Mucosa of descending colon (tissue), 3 donors: ENCODE results near the gene CDC34. TPM values are rescaled to one million over a fixed set of nuclear protein-coding genes. Genes with fewer than 3 reads are reported as not detected.

ENCODE experiments used
- ATAC-seq: fragments of 200-7000 bp; cut with Tn5 transposase; one replicate; pipeline ENCODE4 v1.9.1; 2020; ENCODE audit warnings: mild to moderate bottlenecking, moderate library complexity
- DNase-seq, 3 donors: peaks; one replicate each; pipeline ENCODE4 v3.0.0-alpha.2; 2020
- H3K36me3 ChIP-seq: fragments of 200-600 bp; one replicate; pipeline ENCODE4 v1.8.0; 2021; ENCODE audit warnings: low read depth, mild to moderate bottlenecking
- H3K4me1 ChIP-seq: fragments of 200-600 bp; one replicate; pipeline ENCODE4 v1.8.0; 2021; ENCODE audit warnings: low read depth, mild to moderate bottlenecking
- H3K4me3 ChIP-seq: fragments of 200-600 bp; one replicate; pipeline ENCODE4 v1.8.0; 2021; ENCODE audit warnings: mild to moderate bottlenecking
- H3K9me3 ChIP-seq: fragments of 200-600 bp; one replicate; pipeline ENCODE4 v1.8.0; 2021; ENCODE audit warnings: mild to moderate bottlenecking
- intact Hi-C, 2 donors: fragments of 100-400 bp; cut with DNase I in 1 of 2; cut with micrococcal nuclease in 1 of 2; formaldehyde crosslinking; loops; one replicate each; pipeline versions ENCODE4 v1.11.0 to v1.11.1; 2022; cut with DNase I, micrococcal nuclease
- total RNA-seq, 3 donors: library from RNA; stranded (reverse); fragmentation: NEBNext Ultra II Directional in 2 of 3; extraction: Animal tissue kit (Norgen Biotek cat#: 25700) in 2 of 3; gene quantifications; one replicate each; pipeline versions ENCODE4 v1.2.1 to v1.2.4, GENCODE V29; 2021 to 2023
- TF ChIP-seq, protein P1 (sequence below): fragments of 200-600 bp; IDR thresholded peaks from one replicate; pipeline ENCODE4 v1.8.0; 2022; ENCODE audit warnings: antibody characterized with exemption, mild to moderate bottlenecking
- donor health status: DM: no; HTN: no; CAD: no; lungs with moderate emphysema.
- donor health status: DM: no; HTN: no; CAD: no.
- donor health status: DM: no; HTN: yes; CAD: no.

Gene CDC34
- total RNA-seq, 3 donors from 2014 or later, result 64.6 to 78.0 (median 71.2) TPM

DNA sequence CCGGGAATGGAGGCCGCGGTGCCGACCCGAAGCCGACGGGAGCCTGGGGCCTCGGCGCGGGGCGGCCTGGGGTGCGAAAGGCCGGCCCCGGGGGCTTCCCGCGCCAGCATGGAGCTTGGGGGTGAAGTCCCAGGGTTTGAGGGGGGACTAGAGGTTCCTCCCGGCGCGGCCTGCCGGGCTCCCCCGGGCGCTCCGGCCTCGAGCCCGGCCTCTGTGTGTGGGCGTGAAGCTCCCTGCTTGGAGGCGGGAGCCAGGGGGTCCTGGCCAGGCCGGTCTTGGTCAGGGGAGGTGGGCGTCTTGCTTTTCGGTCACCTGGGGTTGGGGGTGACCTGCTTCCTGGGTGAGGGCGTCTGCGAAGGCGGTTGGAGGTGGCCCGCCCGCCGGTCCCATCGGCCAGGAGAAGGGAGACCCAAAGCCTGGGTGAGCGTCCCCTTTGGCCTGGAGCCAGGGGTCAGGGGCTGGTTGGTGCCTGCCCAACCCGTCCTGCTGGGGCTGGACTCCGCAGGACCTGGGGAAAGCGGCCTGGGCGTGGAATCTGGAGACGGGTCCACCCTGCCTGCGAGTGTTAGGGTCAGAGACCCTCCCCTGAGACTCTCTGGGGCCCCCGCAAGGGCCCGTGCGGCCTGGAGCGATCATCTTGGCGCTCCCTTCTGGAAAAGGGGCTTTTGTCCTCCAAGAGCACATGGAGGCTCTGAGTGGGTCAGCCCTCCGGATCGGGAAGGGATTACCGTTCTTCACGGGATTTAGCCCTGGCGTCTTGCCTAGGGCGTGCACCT is 41.4 kb downstream of the CDC34 start:
- ATAC-seq, result peak; percentile 18
- Histone ChIP-seq H3K9me3 (no peaks in the 10 kb centered on the region), H3K36me3 (no peaks in the 10 kb centered on the region), H3K4me3 (peak overlapping the region; percentile 97), H3K4me1 (peaks cover 31% of the 10 kb centered on the region)
- intact Hi-C loops, result no loop called here
- TF ChIP-seq, protein P1, sequence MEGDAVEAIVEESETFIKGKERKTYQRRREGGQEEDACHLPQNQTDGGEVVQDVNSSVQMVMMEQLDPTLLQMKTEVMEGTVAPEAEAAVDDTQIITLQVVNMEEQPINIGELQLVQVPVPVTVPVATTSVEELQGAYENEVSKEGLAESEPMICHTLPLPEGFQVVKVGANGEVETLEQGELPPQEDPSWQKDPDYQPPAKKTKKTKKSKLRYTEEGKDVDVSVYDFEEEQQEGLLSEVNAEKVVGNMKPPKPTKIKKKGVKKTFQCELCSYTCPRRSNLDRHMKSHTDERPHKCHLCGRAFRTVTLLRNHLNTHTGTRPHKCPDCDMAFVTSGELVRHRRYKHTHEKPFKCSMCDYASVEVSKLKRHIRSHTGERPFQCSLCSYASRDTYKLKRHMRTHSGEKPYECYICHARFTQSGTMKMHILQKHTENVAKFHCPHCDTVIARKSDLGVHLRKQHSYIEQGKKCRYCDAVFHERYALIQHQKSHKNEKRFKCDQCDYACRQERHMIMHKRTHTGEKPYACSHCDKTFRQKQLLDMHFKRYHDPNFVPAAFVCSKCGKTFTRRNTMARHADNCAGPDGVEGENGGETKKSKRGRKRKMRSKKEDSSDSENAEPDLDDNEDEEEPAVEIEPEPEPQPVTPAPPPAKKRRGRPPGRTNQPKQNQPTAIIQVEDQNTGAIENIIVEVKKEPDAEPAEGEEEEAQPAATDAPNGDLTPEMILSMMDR, result no peak
- peak; percentile 70 to 82 (median 75) for DNase-seq

DNA sequence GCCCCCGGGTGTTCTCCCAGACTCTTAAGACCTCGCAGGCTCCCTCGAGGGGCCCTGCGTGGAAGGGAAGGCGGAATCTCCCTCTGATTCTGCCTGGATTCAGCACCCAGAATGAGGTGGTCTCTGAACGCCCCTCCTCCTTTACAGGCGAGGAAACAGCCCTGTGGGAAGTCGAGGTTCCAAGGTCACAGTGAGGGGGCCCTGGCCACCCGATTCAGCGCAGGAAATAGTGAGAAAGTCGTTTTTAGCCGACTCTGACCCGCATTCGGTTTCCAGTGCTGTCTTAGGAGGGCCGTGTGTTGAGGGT is 41.9 kb downstream of the CDC34 start:
- Histone ChIP-seq H3K4me1 (peaks cover 31% of the 10 kb centered on the region), H3K4me3 (peak overlapping the region; percentile 97), H3K36me3 (no peaks in the 10 kb centered on the region), H3K9me3 (no peaks in the 10 kb centered on the region)
- TF ChIP-seq, protein P1, result no peak
- no peak for DNase-seq
- no peak for ATAC-seq
- intact Hi-C loops, result no loop called here

DNA sequence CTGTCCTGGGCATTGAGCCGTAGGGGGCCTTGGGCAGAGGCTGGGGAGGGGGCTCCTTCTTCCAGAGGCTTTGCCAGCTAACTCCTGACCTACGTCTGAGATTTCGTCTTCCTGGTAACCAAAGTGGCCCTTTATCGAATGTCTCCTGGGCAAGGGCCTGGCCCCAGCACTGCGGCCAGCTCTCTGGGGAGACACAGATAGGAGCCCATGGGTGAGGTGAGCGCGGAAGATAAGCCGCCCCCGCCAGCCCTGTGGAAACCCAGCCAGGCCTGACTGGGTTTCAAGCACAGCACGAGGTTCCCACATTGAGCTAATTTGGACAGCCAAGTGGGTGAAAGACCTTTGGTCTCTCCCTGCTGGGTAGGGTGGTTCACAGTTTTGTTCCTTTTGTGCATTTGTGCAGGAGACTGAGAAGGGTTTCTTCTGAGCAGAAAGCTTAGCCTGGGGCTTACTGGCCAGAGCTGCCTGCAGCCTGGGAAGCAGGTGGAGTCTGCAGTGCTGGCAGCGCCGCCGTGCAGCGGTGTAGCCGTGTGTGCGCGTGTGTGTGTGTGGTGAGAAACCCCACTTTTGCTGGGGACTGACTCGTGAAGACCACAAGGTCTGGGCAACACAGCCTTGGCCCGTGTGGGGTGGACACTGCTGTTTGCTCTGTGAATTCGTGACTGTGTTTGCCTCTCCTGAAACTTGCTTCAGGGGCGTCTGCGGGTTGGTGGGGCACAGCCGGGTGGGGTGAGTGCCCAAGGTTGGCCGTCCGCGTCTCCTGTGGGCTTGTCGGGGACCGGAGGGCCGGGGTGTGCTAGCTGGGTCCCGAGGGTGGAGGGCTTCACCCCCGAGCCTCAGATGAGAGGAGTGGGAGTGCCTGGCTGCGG is 43.3 kb downstream of the CDC34 start:
- H3K4me1 ChIP-seq, result peaks cover 31% of the 10 kb centered on the region
- no peaks in the 10 kb centered on the region for H3K9me3 ChIP-seq
- DNase-seq, result peak; percentile 40 to 56 (median 48)
- H3K4me3 ChIP-seq, result no peak overlapping the region
- no peaks in the 10 kb centered on the region for H3K36me3 ChIP-seq
- peak; percentile 3 for ATAC-seq
- intact Hi-C loops, result no loop called here
- TF ChIP-seq, protein P1, result no peak

DNA sequence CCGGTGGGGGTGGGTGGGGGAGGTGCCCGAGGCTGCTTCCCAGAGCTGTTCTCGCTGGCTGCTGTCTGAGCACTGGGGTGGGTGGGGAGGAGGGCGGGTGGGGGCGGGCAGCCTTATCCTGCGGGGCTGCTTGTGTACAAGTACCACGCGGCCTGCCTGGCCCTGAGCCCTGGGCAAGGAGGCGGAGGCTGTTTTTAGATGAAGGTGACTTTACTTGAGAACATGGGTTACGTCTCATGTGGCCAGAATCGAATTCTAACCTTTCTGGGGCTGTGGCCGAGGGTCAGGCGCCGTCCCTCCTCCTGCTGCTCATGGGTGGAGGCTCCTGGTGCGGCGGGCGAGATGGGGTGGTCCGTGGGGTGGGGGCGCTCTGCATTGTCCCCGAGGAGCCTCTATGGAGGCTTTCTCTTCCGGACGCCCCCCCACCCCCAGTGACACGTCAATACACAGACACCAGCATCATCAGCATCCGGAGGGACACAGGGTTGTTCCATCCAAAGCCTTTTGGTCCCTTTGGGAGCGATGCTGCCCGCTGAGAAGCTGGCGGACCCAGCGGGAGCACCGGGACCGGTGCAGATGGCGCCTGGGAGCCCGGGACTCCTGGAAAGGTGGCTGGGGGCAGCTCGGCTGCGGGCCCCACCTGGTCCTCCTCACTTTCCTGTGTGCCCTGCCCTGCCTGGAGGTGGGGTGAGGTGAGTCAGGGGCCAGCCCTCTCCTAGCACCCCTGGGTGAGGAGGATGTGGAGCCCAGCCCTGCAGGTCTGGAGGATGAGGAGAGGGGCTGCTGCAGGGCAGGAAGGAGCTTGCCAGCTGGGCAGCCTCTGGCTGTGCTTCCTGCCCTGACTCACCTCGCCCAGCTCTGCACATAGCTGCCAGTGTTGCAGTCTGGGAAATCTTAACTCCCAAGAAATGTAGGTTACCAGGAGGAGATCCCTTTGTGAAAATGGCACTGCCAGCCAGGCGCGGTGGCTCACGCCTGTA is 44.3 kb downstream of the CDC34 start:
- no peak for ATAC-seq
- peaks cover 5% of the 10 kb centered on the region for H3K36me3 ChIP-seq

More for the DNA sequence above, 44.3 kb downstream of the CDC34 start:
- intact Hi-C loops, result no loop called here
- DNase-seq, result peak in 1 of 3 donors; percentile 34
- Histone ChIP-seq H3K9me3 (no peaks in the 10 kb centered on the region), H3K4me3 (no peak overlapping the region), H3K4me1 (peaks cover 31% of the 10 kb centered on the region)
- TF ChIP-seq, protein P1, result no peak
